MM.1S (cell line): ENCODE measurements around the gene S100A1.

Experiments used
- DNase-seq: peaks from one replicate; pipeline ENCODE4 v3.0.0-alpha.2; 2015
- H2AFZ ChIP-seq: fragments of 300-600 bp; sonication (generic); 2 replicates; pipeline ENCODE4 v1.6.0; 2016; ENCODE audit warnings: antibody characterized with exemption, low read length
- H3F3A ChIP-seq: fragments of 300-600 bp; sonication (generic); 2 replicates; pipeline ENCODE4 v1.6.1; 2016; ENCODE audit warnings: mild to moderate bottlenecking, antibody characterized with exemption, low read length, moderate library complexity, mixed read lengths; ENCODE audit not compliant: insufficient read depth
- H3K27ac ChIP-seq: fragments of 300-600 bp; sonication (generic); 2 replicates; pipeline ENCODE4 v1.5.1; 2016; ENCODE audit warnings: mild to moderate bottlenecking, low read length
- H3K27me3 ChIP-seq: fragments of 300-600 bp; sonication (generic); replicated peaks from 2 replicates; pipeline ENCODE4 v1.6.0; 2016; ENCODE audit warnings: low read length; ENCODE audit not compliant: insufficient read depth
- H3K36me3 ChIP-seq: fragments of 300-600 bp; sonication (generic); replicated peaks from 2 replicates; pipeline ENCODE4 v1.6.1; 2016; ENCODE audit warnings: mild to moderate bottlenecking, low read length, mixed read lengths; ENCODE audit not compliant: insufficient read depth
- H3K4me1 ChIP-seq: fragments of 300-600 bp; sonication (generic); 2 replicates; pipeline ENCODE4 v1.6.1; 2016; ENCODE audit warnings: low read length, mixed read lengths
- H3K4me2 ChIP-seq: fragments of 300-600 bp; sonication (generic); 2 replicates; pipeline ENCODE4 v1.6.0; 2016; ENCODE audit warnings: low read depth, low read length
- H3K4me3 ChIP-seq: fragments of 300-600 bp; sonication (generic); 2 replicates; pipeline ENCODE4 v1.5.1; 2016; ENCODE audit warnings: low read length, mixed read lengths
- H3K79me2 ChIP-seq: fragments of 300-600 bp; sonication (generic); 2 replicates; pipeline ENCODE4 v1.6.1; 2016; ENCODE audit warnings: mixed run types, low read length, mixed read lengths
- H3K9ac ChIP-seq: fragments of 300-600 bp; sonication (generic); 2 replicates; pipeline ENCODE4 v1.6.1; 2016; ENCODE audit warnings: low read length, mixed read lengths
- H3K9me2 ChIP-seq: fragments of 300-600 bp; sonication (generic); replicated peaks from 2 replicates; pipeline ENCODE4 v1.6.1; 2016; ENCODE audit warnings: mild to moderate bottlenecking, low read length, mixed read lengths; ENCODE audit not compliant: insufficient read depth
- H3K9me3 ChIP-seq: fragments of 300-600 bp; sonication (generic); replicated peaks from 2 replicates; pipeline ENCODE4 v1.6.1; 2016; ENCODE audit warnings: mild to moderate bottlenecking, low read length, mixed read lengths; ENCODE audit not compliant: insufficient read depth
- H4K20me1 ChIP-seq: fragments of 300-600 bp; sonication (generic); 2 replicates; pipeline ENCODE4 v1.6.1; 2016; ENCODE audit warnings: mild to moderate bottlenecking, low read length, moderate library complexity, mixed read lengths; ENCODE audit not compliant: insufficient read depth
- CTCF ChIP-seq: fragments of 300-600 bp; sonication (generic); IDR thresholded peaks from 2 replicates; pipeline ENCODE4 v1.5.1; 2016; ENCODE audit warnings: antibody characterized with exemption, low read length, mixed read lengths
- EZH2 ChIP-seq: fragments of 300-600 bp; sonication (generic); optimal IDR thresholded peaks from 2 replicates; pipeline ENCODE3; 2017; ENCODE audit warnings: low read depth, mild to moderate bottlenecking, antibody characterized with exemption, low read length, mixed read lengths
- EZH2phosphoT487 ChIP-seq: fragments of 300-600 bp; sonication (generic); IDR thresholded peaks from 2 replicates; pipeline ENCODE4 v1.6.1; 2018; ENCODE audit warnings: antibody characterized with exemption, low read length

S100A1 gene

GRCh38 chr1:153598309-153599172 is 29.7 kb upstream of the S100A1 start:
- peak; percentile 76 for DNase-seq
- Histone ChIP-seq H4K20me1 (no peaks in the 10 kb centered on the region), H3K9me3 (no peaks in the 10 kb centered on the region), H3F3A (no peaks in the 10 kb centered on the region), H3K27ac (peak overlapping the region; percentile 52), H3K9ac (peak overlapping the region; percentile 20; the same call in 1 of the 2 replicates), H2AFZ (peak overlapping the region; percentile 73), H3K4me3 (no peak overlapping the region), H3K79me2 (no peaks in the 10 kb centered on the region), H3K27me3 (no peaks in the 10 kb centered on the region), H3K4me2 (peak overlapping the region; percentile 28; the same call in 1 of the 2 replicates), H3K36me3 (no peaks in the 10 kb centered on the region), H3K4me1 (peaks cover 8% of the 10 kb centered on the region), H3K9me2 (no peaks in the 10 kb centered on the region)
- TF ChIP-seq CTCF (no peak), EZH2 (no peak), EZH2phosphoT487 (no peak)

- no peaks in the 10 kb centered on the region for H3K9me2 ChIP-seq
- H3K4me3 ChIP-seq: no peak overlapping the region
- no peaks in the 10 kb centered on the region for H3K9me3 ChIP-seq
- no peaks in the 10 kb centered on the region for H3K36me3 ChIP-seq
- H3K4me1 ChIP-seq: peaks cover 8% of the 10 kb centered on the region
- DNase-seq: no peak
- no peak overlapping the region for H3K27ac ChIP-seq
- H3K27me3 ChIP-seq: no peaks in the 10 kb centered on the region
- H3F3A ChIP-seq: no peaks in the 10 kb centered on the region
- H3K9ac ChIP-seq: no peak overlapping the region
- H2AFZ ChIP-seq: no peak overlapping the region
- H4K20me1 ChIP-seq: no peaks in the 10 kb centered on the region
- H3K79me2 ChIP-seq: no peaks in the 10 kb centered on the region
- TF ChIP-seq EZH2phosphoT487: no peak
- TF ChIP-seq EZH2: no peak
- no peak for TF ChIP-seq CTCF
- no peak overlapping the region for H3K4me2 ChIP-seq
Measured at GRCh38 chr1:153599847-153600246, 28.4 kb upstream of the S100A1 start.

GRCh38 chr1:153602749-153603148 is 25.5 kb upstream of the S100A1 start:
- DNase-seq: no peak
- H4K20me1 ChIP-seq: no peaks in the 10 kb centered on the region
- peaks cover 8% of the 10 kb centered on the region for H3K4me1 ChIP-seq
- TF ChIP-seq EZH2: no peak
- no peak for TF ChIP-seq CTCF
- no peak for TF ChIP-seq EZH2phosphoT487
- no peak overlapping the region for H2AFZ ChIP-seq
- no peak overlapping the region for H3K27ac ChIP-seq
- H3K9ac ChIP-seq: no peak overlapping the region
- no peaks in the 10 kb centered on the region for H3K36me3 ChIP-seq
- no peaks in the 10 kb centered on the region for H3K27me3 ChIP-seq
- no peaks in the 10 kb centered on the region for H3K79me2 ChIP-seq
- H3K9me3 ChIP-seq: no peaks in the 10 kb centered on the region
- H3K4me3 ChIP-seq: no peak overlapping the region
- no peak overlapping the region for H3K4me2 ChIP-seq
- no peaks in the 10 kb centered on the region for H3F3A ChIP-seq
- H3K9me2 ChIP-seq: no peaks in the 10 kb centered on the region
